GM12864 (cell line): Measurements from ENCODE around the gene SSNA1.
A peak's percentile ranks its signal among the peaks of the same experiment; 100 is the strongest.

Experiments
- DNase-seq: peaks from one replicate; pipeline ENCODE4 v3.0.0-alpha.2; 2011; ENCODE audit warnings: low read depth
- H3K4me3 ChIP-seq: 2 replicates; pipeline ENCODE4 v1.5.1; 2011; ENCODE audit warnings: mild to moderate bottlenecking, low read depth, low read length, control low read depth
- TF ChIP-seq, protein P1 (sequence below): IDR thresholded peaks from 2 replicates; pipeline ENCODE4 v1.5.1; 2011; ENCODE audit warnings: low read depth, mild to moderate bottlenecking, moderate library complexity, low read length, control low read depth, inconsistent platforms; ENCODE audit errors: missing control alignments

SSNA1 gene

GRCh38 chr9:137187386-137187785 is 1.1 kb upstream of the SSNA1 start:
- TF ChIP-seq, protein P1, sequence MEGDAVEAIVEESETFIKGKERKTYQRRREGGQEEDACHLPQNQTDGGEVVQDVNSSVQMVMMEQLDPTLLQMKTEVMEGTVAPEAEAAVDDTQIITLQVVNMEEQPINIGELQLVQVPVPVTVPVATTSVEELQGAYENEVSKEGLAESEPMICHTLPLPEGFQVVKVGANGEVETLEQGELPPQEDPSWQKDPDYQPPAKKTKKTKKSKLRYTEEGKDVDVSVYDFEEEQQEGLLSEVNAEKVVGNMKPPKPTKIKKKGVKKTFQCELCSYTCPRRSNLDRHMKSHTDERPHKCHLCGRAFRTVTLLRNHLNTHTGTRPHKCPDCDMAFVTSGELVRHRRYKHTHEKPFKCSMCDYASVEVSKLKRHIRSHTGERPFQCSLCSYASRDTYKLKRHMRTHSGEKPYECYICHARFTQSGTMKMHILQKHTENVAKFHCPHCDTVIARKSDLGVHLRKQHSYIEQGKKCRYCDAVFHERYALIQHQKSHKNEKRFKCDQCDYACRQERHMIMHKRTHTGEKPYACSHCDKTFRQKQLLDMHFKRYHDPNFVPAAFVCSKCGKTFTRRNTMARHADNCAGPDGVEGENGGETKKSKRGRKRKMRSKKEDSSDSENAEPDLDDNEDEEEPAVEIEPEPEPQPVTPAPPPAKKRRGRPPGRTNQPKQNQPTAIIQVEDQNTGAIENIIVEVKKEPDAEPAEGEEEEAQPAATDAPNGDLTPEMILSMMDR = no peak
- peak overlapping the region; percentile 99 for H3K4me3 ChIP-seq
- DNase-seq = no peak

DNA sequence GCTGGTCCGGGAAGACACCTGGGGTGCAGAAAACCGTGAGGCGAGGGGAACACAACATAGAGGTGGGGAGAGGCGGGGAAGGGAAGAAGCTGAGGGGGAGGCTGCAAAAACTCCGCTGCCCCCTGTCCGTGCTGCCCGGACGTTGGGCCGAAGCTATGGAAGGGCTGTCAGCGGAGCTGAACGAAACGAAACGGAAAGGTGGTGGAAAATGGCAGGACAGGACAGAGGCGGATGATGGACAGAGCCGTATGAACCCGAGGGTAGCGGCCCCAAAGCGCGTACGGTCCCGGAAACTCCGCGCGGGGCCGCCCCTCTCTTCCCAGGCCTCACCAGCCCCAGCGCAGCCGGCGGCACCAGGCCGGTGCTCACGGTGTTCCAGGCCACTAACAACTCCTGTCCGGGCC is 388 bp upstream of the SSNA1 start:
- peak overlapping the region; percentile 99 for H3K4me3 ChIP-seq
- TF ChIP-seq, protein P1 = no peak
- DNase-seq = no peak

DNA sequence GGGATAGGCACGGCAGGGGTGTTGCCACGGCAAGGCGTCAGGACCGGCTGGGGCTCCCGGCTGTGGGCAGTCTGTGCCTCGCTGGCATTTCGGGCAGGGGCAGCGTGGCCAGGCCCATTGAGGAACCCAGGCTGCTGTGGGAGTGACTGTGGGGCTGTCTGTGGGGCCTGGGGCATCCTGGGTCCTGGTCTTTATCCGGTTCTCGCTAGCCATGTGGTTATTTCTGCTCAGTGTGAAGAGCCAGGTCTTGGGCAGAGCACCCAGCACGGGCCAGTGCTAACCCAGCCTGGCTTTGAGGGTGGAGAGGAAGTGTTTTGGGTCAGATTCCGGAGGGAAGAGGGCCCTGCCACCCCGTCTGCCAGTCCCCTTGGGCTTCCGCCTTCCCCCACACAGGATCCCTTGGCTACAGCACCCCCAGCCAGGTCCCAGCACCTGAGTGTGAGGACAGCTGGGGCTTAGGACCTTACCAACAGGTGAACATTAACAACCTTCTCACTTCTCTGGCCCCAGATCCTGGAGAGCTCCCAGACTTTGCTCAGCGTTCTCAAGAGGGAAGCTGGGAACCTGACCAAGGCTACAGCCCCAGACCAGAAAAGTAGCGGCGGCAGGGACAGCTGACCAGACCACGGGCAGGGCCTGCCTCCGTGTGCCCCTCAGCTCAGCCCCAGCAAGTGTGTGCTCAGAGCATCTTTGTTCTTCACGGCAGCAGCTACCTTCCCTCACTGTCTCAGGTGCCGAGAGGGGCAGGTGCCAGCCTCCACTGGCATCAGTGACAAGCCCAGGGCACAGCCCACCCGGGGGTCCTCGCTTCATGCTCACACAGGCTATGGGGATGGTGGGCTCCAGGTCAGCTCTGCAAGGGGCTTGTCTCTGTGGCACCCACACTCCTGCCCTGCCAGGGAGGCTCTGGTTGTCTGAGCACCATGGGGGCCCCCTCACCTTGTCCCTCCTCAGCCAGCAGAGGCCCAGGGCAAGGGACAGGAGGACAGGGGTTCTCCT is 1.1 kb downstream of the SSNA1 start:
- H3K4me3 ChIP-seq = peak overlapping the region; percentile 99
- no peak for DNase-seq
- TF ChIP-seq, protein P1 = no peak

- TF ChIP-seq, protein P1 = no peak
- no peak for DNase-seq
- no peak overlapping the region for H3K4me3 ChIP-seq
These were observed 1.9 kb downstream of the SSNA1 start for GRCh38 chr9:137190315-137190856.

- no peak for DNase-seq
- TF ChIP-seq, protein P1 = no peak
- no peak overlapping the region for H3K4me3 ChIP-seq
These were observed 2.8 kb downstream of the SSNA1 start for GRCh38 chr9:137191245-137191644.

- no peak for DNase-seq
- TF ChIP-seq, protein P1 = no peak
These were observed 3.4 kb downstream of the SSNA1 start for GRCh38 chr9:137191691-137192447.

More at GRCh38 chr9:137191691-137192447, 3.4 kb downstream of the SSNA1 start:
- no peak overlapping the region for H3K4me3 ChIP-seq
